ENCODE data around the gene NPTN. TPM values are rescaled to one million over a fixed set of nuclear protein-coding genes. Genes with fewer than 3 reads are reported as not detected.

The NPTN gene
- total and polyA plus RNA-seq, 2 of the 13 experiments (the other 11 are each of a cell fraction or from before 2014, with no cell fraction given) = 78.0 to 110 TPM

DNA sequence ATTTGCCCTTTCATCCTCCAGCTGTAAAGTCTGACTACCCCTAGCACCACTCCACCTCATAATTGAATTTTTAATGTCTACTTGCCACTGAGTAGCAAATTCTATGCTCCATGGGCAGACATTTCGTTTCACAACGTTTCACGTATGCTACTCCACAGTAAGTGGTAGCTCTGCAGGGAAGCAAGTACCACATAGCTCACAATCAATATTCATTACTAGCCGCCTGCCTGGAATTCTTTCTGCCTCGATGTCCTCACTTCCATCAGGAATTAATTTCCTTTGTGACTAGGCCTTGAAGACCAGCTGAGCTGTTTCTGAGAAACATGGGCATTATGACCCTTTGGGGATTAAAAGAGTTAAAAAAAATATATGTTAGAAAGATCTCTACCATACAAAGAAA, 15.3 kb downstream of the NPTN start (continued):
- TF ChIP-seq, protein P1, sequence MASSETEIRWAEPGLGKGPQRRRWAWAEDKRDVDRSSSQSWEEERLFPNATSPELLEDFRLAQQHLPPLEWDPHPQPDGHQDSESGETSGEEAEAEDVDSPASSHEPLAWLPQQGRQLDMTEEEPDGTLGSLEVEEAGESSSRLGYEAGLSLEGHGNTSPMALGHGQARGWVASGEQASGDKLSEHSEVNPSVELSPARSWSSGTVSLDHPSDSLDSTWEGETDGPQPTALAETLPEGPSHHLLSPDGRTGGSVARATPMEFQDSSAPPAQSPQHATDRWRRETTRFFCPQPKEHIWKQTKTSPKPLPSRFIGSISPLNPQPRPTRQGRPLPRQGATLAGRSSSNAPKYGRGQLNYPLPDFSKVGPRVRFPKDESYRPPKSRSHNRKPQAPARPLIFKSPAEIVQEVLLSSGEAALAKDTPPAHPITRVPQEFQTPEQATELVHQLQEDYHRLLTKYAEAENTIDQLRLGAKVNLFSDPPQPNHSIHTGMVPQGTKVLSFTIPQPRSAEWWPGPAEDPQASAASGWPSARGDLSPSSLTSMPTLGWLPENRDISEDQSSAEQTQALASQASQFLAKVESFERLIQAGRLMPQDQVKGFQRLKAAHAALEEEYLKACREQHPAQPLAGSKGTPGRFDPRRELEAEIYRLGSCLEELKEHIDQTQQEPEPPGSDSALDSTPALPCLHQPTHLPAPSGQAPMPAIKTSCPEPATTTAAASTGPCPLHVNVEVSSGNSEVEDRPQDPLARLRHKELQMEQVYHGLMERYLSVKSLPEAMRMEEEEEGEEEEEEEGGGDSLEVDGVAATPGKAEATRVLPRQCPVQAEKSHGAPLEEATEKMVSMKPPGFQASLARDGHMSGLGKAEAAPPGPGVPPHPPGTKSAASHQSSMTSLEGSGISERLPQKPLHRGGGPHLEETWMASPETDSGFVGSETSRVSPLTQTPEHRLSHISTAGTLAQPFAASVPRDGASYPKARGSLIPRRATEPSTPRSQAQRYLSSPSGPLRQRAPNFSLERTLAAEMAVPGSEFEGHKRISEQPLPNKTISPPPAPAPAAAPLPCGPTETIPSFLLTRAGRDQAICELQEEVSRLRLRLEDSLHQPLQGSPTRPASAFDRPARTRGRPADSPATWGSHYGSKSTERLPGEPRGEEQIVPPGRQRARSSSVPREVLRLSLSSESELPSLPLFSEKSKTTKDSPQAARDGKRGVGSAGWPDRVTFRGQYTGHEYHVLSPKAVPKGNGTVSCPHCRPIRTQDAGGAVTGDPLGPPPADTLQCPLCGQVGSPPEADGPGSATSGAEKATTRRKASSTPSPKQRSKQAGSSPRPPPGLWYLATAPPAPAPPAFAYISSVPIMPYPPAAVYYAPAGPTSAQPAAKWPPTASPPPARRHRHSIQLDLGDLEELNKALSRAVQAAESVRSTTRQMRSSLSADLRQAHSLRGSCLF (CRISPR knock-in tag; IDR thresholded peaks at IDR 0.05; ENCODE audit: borderline replicate concordance) = no peak
- TF ChIP-seq ZNF264 (CRISPR knock-in tag; IDR thresholded peaks at IDR 0.05) (no peak), ZNF788 (CRISPR knock-in tag; IDR thresholded peaks at IDR 0.05; ENCODE audit: borderline replicate concordance) (no peak), TBX2 (CRISPR knock-in tag; IDR thresholded peaks at IDR 0.05; ENCODE audit: borderline replicate concordance) (no peak), NFYC (CRISPR knock-in tag; IDR thresholded peaks at IDR 0.05) (no peak), TRIM24 (CRISPR knock-in tag; IDR thresholded peaks at IDR 0.05) (no peak)

DNA sequence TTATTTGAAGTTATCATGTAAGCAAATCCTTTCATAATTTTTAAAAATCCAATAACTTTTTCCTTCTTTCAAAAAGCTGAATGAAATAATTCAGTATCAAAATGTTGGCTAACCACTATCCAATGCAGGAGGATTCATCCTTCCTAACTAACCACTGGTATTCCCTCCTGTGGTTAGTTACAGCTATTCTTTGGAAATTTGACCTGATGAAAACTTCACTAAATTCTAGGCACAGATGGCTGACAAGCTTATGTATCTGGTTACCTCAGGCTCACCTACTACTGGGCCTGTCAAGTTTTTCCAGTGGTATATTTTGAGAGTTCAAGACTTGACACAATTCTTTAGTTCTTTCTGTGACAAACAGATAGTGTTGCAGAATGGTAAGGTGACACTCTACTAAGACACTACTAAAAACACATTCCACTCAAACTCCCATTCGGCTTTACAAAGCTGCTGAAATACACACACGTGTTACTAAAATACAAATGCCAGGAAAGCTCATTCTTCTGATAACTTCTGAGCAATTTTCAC, 15.8 kb downstream of the NPTN start:
- Histone ChIP-seq H3K9me3 (ENCODE audit: low read length) (no peaks in the 10 kb centered on the region), H3K4me2 (ENCODE audit: low read depth, low read length) (no peak overlapping the region), H3K4me1 (ENCODE audit: insufficient read depth, low read length) (peaks cover 25% of the 10 kb centered on the region), H3K4me3 (replicated peaks in 1 of 3; ENCODE audit: insufficient read depth in 1 of 3, low read depth in 2 of 3, low read length in 3 of 3) (no peak overlapping the region), H3K9ac (ENCODE audit: insufficient read depth, low read depth, low read length) (no peak overlapping the region), H3K27ac (ENCODE audit: extremely low read length, insufficient read depth, low read length) (no peak overlapping the region), H3K27me3 (ENCODE audit: control insufficient read depth in 1 of 2, insufficient read depth in 2 of 2, low read length in 2 of 2) (no peaks in the 10 kb centered on the region), H3K36me3 (replicated peaks in 1 of 2; ENCODE audit: control insufficient read depth in 1 of 2, insufficient read depth in 2 of 2, low read length in 2 of 2) (no peaks in the 10 kb centered on the region), H3K79me2 (ENCODE audit: insufficient read depth, low read length) (peaks cover 95% of the 10 kb centered on the region), H2AFZ (ENCODE audit: low read length) (no peak overlapping the region), H4K20me1 (ENCODE audit: insufficient read depth, low read length) (peaks cover 9% of the 10 kb centered on the region; the same call in 1 of the 2 replicates)
- FAIRE-seq (no peak), DNase-seq (ENCODE audit: low spot score) (no peak), ATAC-seq (no peak)
- WGBS (ENCODE audit: low lambda C conversion rate) = 94% methylated on average over 2 of the region's 2 CpGs
- intact Hi-C loops (cut with micrococcal nuclease; ENCODE audit: unreplicated experiment) (no loop called here), in situ Hi-C loops (cut with HindIII; ENCODE audit: extremely low pct_ligation_motif_present, low pct_unique_long_range_greater_than_20kb) (no loop called here)
- no TSS peak for BruUV-seq (replicated peaks)
- CTCF ChIA-PET (ENCODE audit: low intra/inter-chr PET ratio, low total read pairs) = no interaction called here
- POLR2A ChIA-PET = interaction anchor here (1.2 to 1.9 kb wide), 2 partner anchors 11 to 14 kb away, joined by 5 read pairs; no protein-coding TSS in a partner anchor
- TF ChIP-seq HNF4G (IDR thresholded peaks at IDR 0.05; ENCODE audit: borderline replicate concordance, low read depth, low read length) (no peak), HNF4G (CRISPR knock-in tag; IDR thresholded peaks at IDR 0.05; ENCODE audit: borderline replicate concordance, low read depth) (no peak), MAZ (IDR thresholded peaks at IDR 0.05; ENCODE audit: borderline replicate concordance, low read depth, low read length) (no peak), MAZ (CRISPR knock-in tag; IDR thresholded peaks at IDR 0.05; ENCODE audit: low read depth) (no peak), ZNF644 (CRISPR knock-in tag; IDR thresholded peaks at IDR 0.05; ENCODE audit: low read depth) (no peak), ZNF777 (CRISPR knock-in tag; IDR thresholded peaks at IDR 0.05) (no peak), TARDBP (CRISPR knock-in tag; IDR thresholded peaks at IDR 0.05) (no peak)

All from HepG2 (cell line).